Measurements from ENCODE around the gene ADCY9. TPM values are rescaled to one million over a fixed set of nuclear protein-coding genes. Genes with fewer than 3 reads are reported as not detected.

ADCY9 gene
- total RNA-seq, 1 experiment from 2014 or later: 7.0 TPM

GRCh38 chr16:3988824-3989223 is 127.4 kb downstream of the ADCY9 start:
- no peaks in the 10 kb centered on the region for H3K36me3 ChIP-seq (ENCODE audit: insufficient read depth, low read length, poor library complexity, severe bottlenecking)
- no peak for TF ChIP-seq CTCF (conservative IDR thresholded peaks at IDR 0.05; ENCODE audit: low read depth, low read length)
- no peak for TF ChIP-seq EZH2 (IDR thresholded peaks at IDR 0.05; ENCODE audit: borderline replicate concordance, low read depth, low read length, poor library complexity, severe bottlenecking)
- intact Hi-C loops (cut with micrococcal nuclease; ENCODE audit: unreplicated experiment): no loop called here

GRCh38 chr16:3988011-3988410 is 128.2 kb downstream of the ADCY9 start:
- no peaks in the 10 kb centered on the region for H3K4me1 ChIP-seq (ENCODE audit: insufficient read depth, low read length, poor library complexity, severe bottlenecking)
- no peaks in the 10 kb centered on the region for H3K9me3 ChIP-seq (ENCODE audit: low read depth, low read length, poor library complexity, severe bottlenecking)
- ChIA-PET POLR2A (ENCODE audit: low non-redundant PET) (no interaction called here), CTCF (no interaction called here)
- BruUV-seq (replicated peaks): no TSS peak
- intact Hi-C loops (cut with micrococcal nuclease; ENCODE audit: unreplicated experiment): no loop called here
- TF ChIP-seq CTCF (conservative IDR thresholded peaks at IDR 0.05; ENCODE audit: low read depth, low read length): no peak
- TF ChIP-seq EZH2 (IDR thresholded peaks at IDR 0.05; ENCODE audit: borderline replicate concordance, low read depth, low read length, poor library complexity, severe bottlenecking): no peak
- no peaks in the 10 kb centered on the region for H3K36me3 ChIP-seq (ENCODE audit: insufficient read depth, low read length, poor library complexity, severe bottlenecking)
- no peak overlapping the region for H3K27ac ChIP-seq (ENCODE audit: low read depth, low read length, poor library complexity, severe bottlenecking)
- no peaks in the 10 kb centered on the region for H3K27me3 ChIP-seq (replicated peaks; ENCODE audit: insufficient read depth, low read depth, low read length, poor library complexity)
- H3K4me3 ChIP-seq (ENCODE audit: low read depth, low read length, poor library complexity, severe bottlenecking): no peak overlapping the region
- DNase-seq (ENCODE audit: low spot score): no peak

More at GRCh38 chr16:3988824-3989223, 127.4 kb downstream of the ADCY9 start:
- Histone ChIP-seq H3K4me1 (ENCODE audit: insufficient read depth, low read length, poor library complexity, severe bottlenecking) (no peaks in the 10 kb centered on the region), H3K27ac (ENCODE audit: low read depth, low read length, poor library complexity, severe bottlenecking) (no peak overlapping the region), H3K4me3 (ENCODE audit: low read depth, low read length, poor library complexity, severe bottlenecking) (no peak overlapping the region), H3K9me3 (ENCODE audit: low read depth, low read length, poor library complexity, severe bottlenecking) (no peaks in the 10 kb centered on the region), H3K27me3 (replicated peaks; ENCODE audit: insufficient read depth, low read depth, low read length, poor library complexity) (no peaks in the 10 kb centered on the region)
- DNase-seq (ENCODE audit: low spot score): no peak
- ChIA-PET CTCF (no interaction called here), POLR2A (ENCODE audit: low non-redundant PET) (no interaction called here)
- no TSS peak for BruUV-seq (replicated peaks)

GRCh38 chr16:3987231-3987630 is 129.0 kb downstream of the ADCY9 start:
- Histone ChIP-seq H3K36me3 (ENCODE audit: insufficient read depth, low read length, poor library complexity, severe bottlenecking) (no peaks in the 10 kb centered on the region), H3K27me3 (replicated peaks; ENCODE audit: insufficient read depth, low read depth, low read length, poor library complexity) (no peaks in the 10 kb centered on the region), H3K4me1 (ENCODE audit: insufficient read depth, low read length, poor library complexity, severe bottlenecking) (no peaks in the 10 kb centered on the region), H3K27ac (ENCODE audit: low read depth, low read length, poor library complexity, severe bottlenecking) (no peak overlapping the region), H3K4me3 (ENCODE audit: low read depth, low read length, poor library complexity, severe bottlenecking) (no peak overlapping the region), H3K9me3 (ENCODE audit: low read depth, low read length, poor library complexity, severe bottlenecking) (no peaks in the 10 kb centered on the region)
- ChIA-PET POLR2A (ENCODE audit: low non-redundant PET) (no interaction called here), CTCF (no interaction called here)
- no peak for DNase-seq (ENCODE audit: low spot score)
- TF ChIP-seq EZH2 (IDR thresholded peaks at IDR 0.05; ENCODE audit: borderline replicate concordance, low read depth, low read length, poor library complexity, severe bottlenecking) (no peak), CTCF (conservative IDR thresholded peaks at IDR 0.05; ENCODE audit: low read depth, low read length) (no peak)
- BruUV-seq (replicated peaks): no TSS peak
- intact Hi-C loops (cut with micrococcal nuclease; ENCODE audit: unreplicated experiment): no loop called here

Data from A673 (cell line).